Esophagus squamous epithelium (tissue), 4 donors: ENCODE measurements around the gene TLCD3A.

Experiments used
- POLR2A ChIP-seq, 4 donors: fragments of 450-650 bp; IDR thresholded peaks; one replicate each; pipeline ENCODE4 v1.6.1; 2017; ENCODE audit warnings: antibody characterized with exemption in 4 of 4, mild to moderate bottlenecking in 4 of 4, moderate library complexity in 3 of 4
- TF ChIP-seq, protein P1 (sequence below), 6 experiments: fragments of 450-650 bp in 4 of 6; fragments of 200-600 bp in 2 of 6; sonication (generic) in 2 of 6; IDR thresholded peaks; one replicate each; pipeline ENCODE4 v1.5.1; 2016 to 2019; ENCODE audit warnings: antibody characterized with exemption in 6 of 6, mild to moderate bottlenecking in 4 of 6, moderate library complexity in 4 of 6

DNA sequence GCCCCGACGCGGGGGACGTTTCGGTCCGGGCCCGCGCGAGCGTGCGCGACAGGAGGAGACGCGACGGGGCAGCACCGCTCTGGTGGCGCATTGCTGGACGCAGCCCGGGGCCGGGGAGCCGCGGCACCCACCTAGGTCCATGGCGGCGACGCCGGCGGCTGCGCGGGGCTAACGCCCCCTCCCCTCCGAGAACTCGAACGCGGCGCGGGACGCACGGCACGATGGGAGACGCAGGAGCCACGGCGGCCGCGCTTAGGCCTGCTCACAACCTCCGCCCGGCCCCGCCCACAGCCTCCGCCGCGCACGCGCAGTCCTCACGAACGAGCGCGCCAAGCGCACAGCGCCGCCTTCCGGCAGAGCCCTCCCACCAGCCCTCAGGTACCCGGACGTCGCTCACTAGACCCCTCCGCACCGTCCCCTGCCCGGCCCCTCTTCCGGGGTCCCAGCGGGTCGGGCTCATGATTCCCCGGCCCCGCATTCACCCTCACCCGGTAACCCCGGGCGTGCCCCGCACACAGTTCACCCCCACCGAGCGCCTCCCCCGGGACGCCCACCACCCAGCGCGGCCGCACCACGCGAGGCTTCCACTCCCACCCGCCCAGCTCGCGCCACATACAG lies 19.7 kb downstream of the TLCD3A start, which contains the start of gene GEMIN4:
- TF ChIP-seq POLR2A (IDR thresholded peaks at IDR 0.05) = peak in 2 of 4 donors; percentile 60 to 83
- TF ChIP-seq, protein P1, sequence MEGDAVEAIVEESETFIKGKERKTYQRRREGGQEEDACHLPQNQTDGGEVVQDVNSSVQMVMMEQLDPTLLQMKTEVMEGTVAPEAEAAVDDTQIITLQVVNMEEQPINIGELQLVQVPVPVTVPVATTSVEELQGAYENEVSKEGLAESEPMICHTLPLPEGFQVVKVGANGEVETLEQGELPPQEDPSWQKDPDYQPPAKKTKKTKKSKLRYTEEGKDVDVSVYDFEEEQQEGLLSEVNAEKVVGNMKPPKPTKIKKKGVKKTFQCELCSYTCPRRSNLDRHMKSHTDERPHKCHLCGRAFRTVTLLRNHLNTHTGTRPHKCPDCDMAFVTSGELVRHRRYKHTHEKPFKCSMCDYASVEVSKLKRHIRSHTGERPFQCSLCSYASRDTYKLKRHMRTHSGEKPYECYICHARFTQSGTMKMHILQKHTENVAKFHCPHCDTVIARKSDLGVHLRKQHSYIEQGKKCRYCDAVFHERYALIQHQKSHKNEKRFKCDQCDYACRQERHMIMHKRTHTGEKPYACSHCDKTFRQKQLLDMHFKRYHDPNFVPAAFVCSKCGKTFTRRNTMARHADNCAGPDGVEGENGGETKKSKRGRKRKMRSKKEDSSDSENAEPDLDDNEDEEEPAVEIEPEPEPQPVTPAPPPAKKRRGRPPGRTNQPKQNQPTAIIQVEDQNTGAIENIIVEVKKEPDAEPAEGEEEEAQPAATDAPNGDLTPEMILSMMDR (IDR thresholded peaks at IDR 0.05) = peak; percentile 87 to 98 (median 94)
